ENCODE data around the gene GPR142. TPM values are rescaled to one million over a fixed set of nuclear protein-coding genes. Genes with fewer than 3 reads are reported as not detected.

The GPR142 gene
- total and polyA plus RNA-seq, 2 donors (not counting 3 experiments of a cell fraction or from before 2014, with no cell fraction given) = not detected

- CTCF ChIA-PET = interaction anchor here (0.8 to 3.0 kb wide), 2 partner anchors 10 to 55 kb away, joined by 4 to 15 read pairs; partner anchors contain the start of gene GPR142
- FAIRE-seq = no peak
Observed at GRCh38 chr17:74357466-74357809, 9.9 kb upstream of the GPR142 start.

More at GRCh38 chr17:74357466-74357809, 9.9 kb upstream of the GPR142 start:
- Histone ChIP-seq H3K27ac (ENCODE audit: insufficient read depth, low read depth, low read length) (no peak overlapping the region), H2AFZ (ENCODE audit: low read depth, low read length) (no peak overlapping the region), H3K9me1 (replicated peaks; ENCODE audit: control insufficient read depth, extremely low read depth, insufficient read depth, low read length) (no peaks in the 10 kb centered on the region), H3K4me2 (ENCODE audit: insufficient read depth, low read length) (no peak overlapping the region), H3K4me1 (ENCODE audit: control insufficient read depth, extremely low read depth, insufficient read depth, low read length) (no peaks in the 10 kb centered on the region), H3K9me3 (replicated peaks; ENCODE audit: control insufficient read depth, insufficient read depth, low read length) (no peaks in the 10 kb centered on the region), H4K20me1 (replicated peaks; ENCODE audit: control insufficient read depth, extremely low read depth, insufficient read depth, low read length) (no peaks in the 10 kb centered on the region), H3K9ac (replicated peaks; ENCODE audit: extremely low read depth, insufficient read depth, low read length) (no peak overlapping the region), H3K4me3 (replicated peaks in 1 of 3; ENCODE audit: insufficient read depth in 1 of 3, low read depth in 1 of 3, low read length in 3 of 3) (no peak overlapping the region), H3K36me3 (ENCODE audit: control insufficient read depth in 2 of 2, extremely low read depth in 1 of 2, insufficient read depth in 2 of 2, low read length in 2 of 2) (no peaks in the 10 kb centered on the region), H3K79me2 (ENCODE audit: control insufficient read depth, insufficient read depth, low read length) (no peaks in the 10 kb centered on the region), H3K27me3 (ENCODE audit: control insufficient read depth in 2 of 2, insufficient read depth in 2 of 2, low read length in 2 of 2) (peaks cover 10 to 26% of the 10 kb centered on the region in 2 experiments)
- intact Hi-C loops (cut with micrococcal nuclease) = no loop called here
- BruUV-seq (replicated peaks) = no TSS peak
- dilution Hi-C loops (cut with MboI; ENCODE audit: extremely low pct_ligation_motif_present, low sequenced_read_pairs) = no loop called here
- no peak for TF ChIP-seq EZH2 (IDR thresholded peaks at IDR 0.05; ENCODE audit: borderline replicate concordance, low read depth, low read length, severe bottlenecking)
- TF ChIP-seq GATA2 (IDR thresholded peaks at IDR 0.05; ENCODE audit: insufficient read depth, insufficient read length, low read depth, low read length) = no peak
- no peak for TF ChIP-seq MAX (IDR thresholded peaks at IDR 0.05; ENCODE audit: insufficient read depth, insufficient read length)
- TF ChIP-seq CTCF (IDR thresholded peaks at IDR 0.05; ENCODE audit: extremely low read depth in 1 of 2, insufficient read depth in 1 of 2, low read depth in 1 of 2, low read length in 2 of 2) = no peak
- no peak for TF ChIP-seq FOS (IDR thresholded peaks at IDR 0.05; ENCODE audit: borderline replicate concordance, insufficient read depth, low read length)
- no peak for TF ChIP-seq MYC (IDR thresholded peaks at IDR 0.05; ENCODE audit: low read depth, low read length)
- POLR2A ChIA-PET = no interaction called here
- no peak for DNase-seq (ENCODE audit: low read depth, low spot score)
